ENCODE measurements around the gene UBAP2.
A peak's percentile ranks its signal among the peaks of the same experiment; 100 is the strongest.

UBAP2 gene

GRCh38 chr9:34079181-34079580 lies 30.5 kb upstream of the UBAP2 start:
- H3K9me2 ChIP-seq (replicated peaks; ENCODE audit: insufficient read depth, low read length) = no peaks in the 10 kb centered on the region
- no peaks in the 10 kb centered on the region for H3K36me3 ChIP-seq (replicated peaks; ENCODE audit: insufficient read depth, low read length)
- no peak overlapping the region for H3K4me3 ChIP-seq (ENCODE audit: low read length)
- no peaks in the 10 kb centered on the region for H3K79me2 ChIP-seq (ENCODE audit: low read length)
- no peak for TF ChIP-seq EZH2phosphoT487 (IDR thresholded peaks at IDR 0.05; ENCODE audit: low read length)
- no peak for TF ChIP-seq CTCF (IDR thresholded peaks at IDR 0.05; ENCODE audit: low read length)
- TF ChIP-seq EZH2 (optimal IDR thresholded peaks at IDR 0.05; ENCODE audit: low read depth, low read length) = no peak
- no peak overlapping the region for H3K27ac ChIP-seq (ENCODE audit: low read length)
- no peak overlapping the region for H3K9ac ChIP-seq (ENCODE audit: low read length)
- peaks cover 14% of the 10 kb centered on the region for H3K4me1 ChIP-seq (ENCODE audit: low read length)
- no peak for DNase-seq
- H4K20me1 ChIP-seq (ENCODE audit: insufficient read depth, low read length) = no peaks in the 10 kb centered on the region
- H3K27me3 ChIP-seq (replicated peaks; ENCODE audit: insufficient read depth, low read length) = no peaks in the 10 kb centered on the region
- no peak overlapping the region for H2AFZ ChIP-seq (ENCODE audit: low read length)
- no peaks in the 10 kb centered on the region for H3F3A ChIP-seq (ENCODE audit: insufficient read depth, low read length)
- H3K4me2 ChIP-seq (ENCODE audit: low read depth, low read length) = no peak overlapping the region
- H3K9me3 ChIP-seq (replicated peaks; ENCODE audit: insufficient read depth, low read length) = no peaks in the 10 kb centered on the region

- TF ChIP-seq EZH2phosphoT487 (IDR thresholded peaks at IDR 0.05; ENCODE audit: low read length) = no peak
- no peak for TF ChIP-seq CTCF (IDR thresholded peaks at IDR 0.05; ENCODE audit: low read length)
- Histone ChIP-seq H3K79me2 (ENCODE audit: low read length) (no peaks in the 10 kb centered on the region), H3K9me3 (replicated peaks; ENCODE audit: insufficient read depth, low read length) (no peaks in the 10 kb centered on the region), H3K27ac (ENCODE audit: low read length) (no peak overlapping the region), H3K4me2 (ENCODE audit: low read depth, low read length) (no peak overlapping the region), H3K27me3 (replicated peaks; ENCODE audit: insufficient read depth, low read length) (no peaks in the 10 kb centered on the region), H3K9ac (ENCODE audit: low read length) (no peak overlapping the region), H3K9me2 (replicated peaks; ENCODE audit: insufficient read depth, low read length) (no peaks in the 10 kb centered on the region), H3K4me3 (ENCODE audit: low read length) (no peak overlapping the region), H2AFZ (ENCODE audit: low read length) (peak overlapping the region; percentile 54; the same call in 1 of the 2 replicates), H3K36me3 (replicated peaks; ENCODE audit: insufficient read depth, low read length) (no peaks in the 10 kb centered on the region), H3F3A (ENCODE audit: insufficient read depth, low read length) (peaks cover 5% of the 10 kb centered on the region; the same call in 1 of the 2 replicates), H3K4me1 (ENCODE audit: low read length) (peaks cover 16% of the 10 kb centered on the region), H4K20me1 (ENCODE audit: insufficient read depth, low read length) (no peaks in the 10 kb centered on the region)
- DNase-seq = no peak
These were observed 24.3 kb upstream of the UBAP2 start for GRCh38 chr9:34072868-34073590.

- no peak overlapping the region for H3K4me3 ChIP-seq (ENCODE audit: low read length)
- H3K9ac ChIP-seq (ENCODE audit: low read length) = no peak overlapping the region
- no peaks in the 10 kb centered on the region for H3K9me2 ChIP-seq (replicated peaks; ENCODE audit: insufficient read depth, low read length)
- no peaks in the 10 kb centered on the region for H3K79me2 ChIP-seq (ENCODE audit: low read length)
- TF ChIP-seq EZH2 (optimal IDR thresholded peaks at IDR 0.05; ENCODE audit: low read depth, low read length) (no peak), EZH2phosphoT487 (IDR thresholded peaks at IDR 0.05; ENCODE audit: low read length) (no peak), CTCF (IDR thresholded peaks at IDR 0.05; ENCODE audit: low read length) (no peak)
- H2AFZ ChIP-seq (ENCODE audit: low read length) = peak overlapping the region; percentile 54; the same call in 1 of the 2 replicates
- H3K4me2 ChIP-seq (ENCODE audit: low read depth, low read length) = no peak overlapping the region
- no peaks in the 10 kb centered on the region for H3K27me3 ChIP-seq (replicated peaks; ENCODE audit: insufficient read depth, low read length)
- H4K20me1 ChIP-seq (ENCODE audit: insufficient read depth, low read length) = no peaks in the 10 kb centered on the region
- peaks cover 5% of the 10 kb centered on the region; the same call in 1 of the 2 replicates for H3F3A ChIP-seq (ENCODE audit: insufficient read depth, low read length)
- H3K4me1 ChIP-seq (ENCODE audit: low read length) = peaks cover 16% of the 10 kb centered on the region
- no peaks in the 10 kb centered on the region for H3K9me3 ChIP-seq (replicated peaks; ENCODE audit: insufficient read depth, low read length)
- no peak for DNase-seq
- H3K36me3 ChIP-seq (replicated peaks; ENCODE audit: insufficient read depth, low read length) = no peaks in the 10 kb centered on the region
- H3K27ac ChIP-seq (ENCODE audit: low read length) = no peak overlapping the region
These were observed 23.7 kb upstream of the UBAP2 start for GRCh38 chr9:34072410-34072809.
